ENCODE data around the gene ULK4. TPM values are rescaled to one million over a fixed set of nuclear protein-coding genes. Genes with fewer than 3 reads are reported as not detected.

ULK4 gene
- total and polyA plus RNA-seq, 2 of the 8 experiments (the other 6 are each of a cell fraction or from before 2014, with no cell fraction given), result 3.0 to 10.8 TPM

DNA sequence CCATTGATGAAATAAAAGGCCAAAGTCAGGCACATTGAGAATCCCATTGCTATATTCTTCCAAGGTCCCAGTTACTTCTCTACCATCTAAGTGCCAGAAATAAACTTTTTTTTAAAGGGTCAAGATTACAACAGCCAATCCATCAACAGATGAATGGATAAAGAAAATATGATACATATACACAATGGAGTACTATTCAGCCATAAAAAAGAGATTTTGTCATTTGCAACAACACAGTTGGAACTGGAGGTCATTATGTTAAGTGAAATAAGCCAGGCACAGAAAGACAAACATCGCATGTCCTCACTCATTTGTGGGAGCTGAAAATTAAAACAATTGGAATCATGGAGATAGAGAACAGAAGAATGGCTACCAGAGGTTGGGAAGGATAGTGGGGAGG is 25.5 kb downstream of the ULK4 start (continued):
- TF ChIP-seq, protein P1, sequence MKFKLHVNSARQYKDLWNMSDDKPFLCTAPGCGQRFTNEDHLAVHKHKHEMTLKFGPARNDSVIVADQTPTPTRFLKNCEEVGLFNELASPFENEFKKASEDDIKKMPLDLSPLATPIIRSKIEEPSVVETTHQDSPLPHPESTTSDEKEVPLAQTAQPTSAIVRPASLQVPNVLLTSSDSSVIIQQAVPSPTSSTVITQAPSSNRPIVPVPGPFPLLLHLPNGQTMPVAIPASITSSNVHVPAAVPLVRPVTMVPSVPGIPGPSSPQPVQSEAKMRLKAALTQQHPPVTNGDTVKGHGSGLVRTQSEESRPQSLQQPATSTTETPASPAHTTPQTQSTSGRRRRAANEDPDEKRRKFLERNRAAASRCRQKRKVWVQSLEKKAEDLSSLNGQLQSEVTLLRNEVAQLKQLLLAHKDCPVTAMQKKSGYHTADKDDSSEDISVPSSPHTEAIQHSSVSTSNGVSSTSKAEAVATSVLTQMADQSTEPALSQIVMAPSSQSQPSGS (IDR thresholded peaks at IDR 0.05; ENCODE audit: low read length), result no peak
- no peak for TF ChIP-seq TBP (IDR thresholded peaks at IDR 0.05; ENCODE audit: low read depth, low read length)
- TF ChIP-seq KDM1A (IDR thresholded peaks at IDR 0.05; ENCODE audit: borderline replicate concordance, low read length), result no peak
- TF ChIP-seq BRCA1 (IDR thresholded peaks at IDR 0.05; ENCODE audit: low read depth, low read length), result no peak
- TF ChIP-seq EP300 (IDR thresholded peaks at IDR 0.05; ENCODE audit: borderline replicate concordance in 1 of 2, low read depth in 2 of 2, low read length in 2 of 2), result no peak

Data from H1 (cell line).